A673 (cell line): Measurements from ENCODE around the gene GIGYF2. TPM values are rescaled to one million over a fixed set of nuclear protein-coding genes. Genes with fewer than 3 reads are reported as not detected.

Source experiments
- BruUV-seq: library from RNA; stranded (reverse); fragments of 400-500 nt; replicated peaks from 2 replicates; lab custom pipeline; 2021; lab: Mats Ljungman, UMichigan
- CTCF ChIA-PET: fragments of 300-600 bp; sonication (Branson Sonifier 250); formaldehyde crosslinking; loops from one replicate; lab custom pipeline; 2022; ENCODE audit warnings: antibody characterized with exemption; lab: Charles Lee
- POLR2A ChIA-PET: fragments of 300-600 bp; sonication (Branson Sonifier 250); formaldehyde crosslinking; loops from one replicate; lab custom pipeline; 2022; ENCODE audit warnings: antibody characterized with exemption; ENCODE audit not compliant: low non-redundant PET; lab: Charles Lee
- DNase-seq: peaks from one replicate; pipeline ENCODE4 v3.0.0-alpha.2; 2015; ENCODE audit warnings: low spot score
- H3K27ac ChIP-seq: fragments of 200-600 bp; sonication (generic); 2 replicates; pipeline ENCODE4 v1.5.1; 2016; ENCODE audit warnings: mixed run types, low read depth, mild to moderate bottlenecking, mixed read lengths, antibody characterized with exemption, low read length; ENCODE audit not compliant: poor library complexity, severe bottlenecking
- H3K27me3 ChIP-seq: fragments of 200-600 bp; sonication (generic); replicated peaks from 2 replicates; pipeline ENCODE4 v1.6.1; 2017; ENCODE audit warnings: mixed run types, low read depth, mild to moderate bottlenecking, mixed read lengths, antibody characterized with exemption, low read length; ENCODE audit not compliant: insufficient read depth, poor library complexity
- H3K36me3 ChIP-seq: fragments of 200-600 bp; sonication (generic); 2 replicates; pipeline ENCODE4 v1.6.1; 2016; ENCODE audit warnings: mixed run types, mild to moderate bottlenecking, mixed read lengths, antibody characterized with exemption, low read length; ENCODE audit not compliant: insufficient read depth, poor library complexity, severe bottlenecking
- H3K4me1 ChIP-seq: fragments of 200-600 bp; sonication (generic); 2 replicates; pipeline ENCODE4 v1.6.1; 2017; ENCODE audit warnings: mixed run types, mild to moderate bottlenecking, mixed read lengths, antibody characterized with exemption, low read length; ENCODE audit not compliant: insufficient read depth, poor library complexity, severe bottlenecking
- H3K4me3 ChIP-seq: fragments of 200-600 bp; sonication (generic); 2 replicates; pipeline ENCODE4 v1.5.1; 2016; ENCODE audit warnings: low read depth, mixed run types, mild to moderate bottlenecking, mixed read lengths, low read length; ENCODE audit not compliant: poor library complexity, severe bottlenecking
- H3K9me3 ChIP-seq: fragments of 200-600 bp; sonication (generic); 2 replicates; pipeline ENCODE4 v1.6.1; 2016; ENCODE audit warnings: mixed run types, low read depth, mild to moderate bottlenecking, mixed read lengths, antibody characterized with exemption, low read length; ENCODE audit not compliant: poor library complexity, severe bottlenecking
- EZH2 ChIP-seq: fragments of 200-600 bp; sonication (generic); IDR thresholded peaks from 2 replicates; pipeline ENCODE4 v1.6.1; 2017; ENCODE audit warnings: borderline replicate concordance, low read depth, mild to moderate bottlenecking, mixed read lengths, antibody characterized with exemption, low read length; ENCODE audit not compliant: poor library complexity, severe bottlenecking
- intact Hi-C: fragments of 100-400 bp; cut with micrococcal nuclease; formaldehyde crosslinking; loops from one replicate; pipeline ENCODE4 v1.10.0; 2022; ENCODE audit not compliant: unreplicated experiment
- total RNA-seq: library from RNA; stranded (reverse); gene quantifications from 2 replicates; pipeline ENCODE4 v1.2.3, GENCODE V29; 2021
- TF ChIP-seq, protein P1 (sequence below): fragments of 300-800, 200-600 bp; sonication (generic); conservative IDR thresholded peaks from 2 replicates; pipeline ENCODE4 v1.5.1; 2017; ENCODE audit warnings: low read depth, mild to moderate bottlenecking, antibody characterized with exemption, low read length, moderate library complexity, mixed read lengths

Gene GIGYF2
- total RNA-seq, 1 experiment from 2014 or later, result 62.8 TPM

DNA sequence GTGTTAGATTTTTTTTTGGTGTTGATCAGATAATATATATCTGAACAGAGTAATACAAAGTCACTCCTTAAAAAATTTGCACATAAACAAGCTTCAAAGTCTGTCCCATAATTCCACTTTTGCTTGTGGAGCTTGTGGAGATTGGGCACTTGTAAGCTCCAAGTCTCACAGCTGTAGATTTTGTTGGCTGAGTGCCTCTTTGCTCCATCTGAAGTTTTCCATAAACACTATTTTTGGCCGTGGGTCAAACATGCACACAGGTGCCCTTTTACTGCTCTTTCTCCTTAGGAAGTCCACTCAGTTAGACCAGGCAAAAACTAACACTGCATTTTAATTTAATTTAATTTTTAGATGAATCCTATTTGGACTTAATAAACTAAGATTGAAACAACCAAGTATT, 82.8 kb downstream of the GIGYF2 start:
- TF ChIP-seq EZH2, result no peak
- TF ChIP-seq, protein P1, sequence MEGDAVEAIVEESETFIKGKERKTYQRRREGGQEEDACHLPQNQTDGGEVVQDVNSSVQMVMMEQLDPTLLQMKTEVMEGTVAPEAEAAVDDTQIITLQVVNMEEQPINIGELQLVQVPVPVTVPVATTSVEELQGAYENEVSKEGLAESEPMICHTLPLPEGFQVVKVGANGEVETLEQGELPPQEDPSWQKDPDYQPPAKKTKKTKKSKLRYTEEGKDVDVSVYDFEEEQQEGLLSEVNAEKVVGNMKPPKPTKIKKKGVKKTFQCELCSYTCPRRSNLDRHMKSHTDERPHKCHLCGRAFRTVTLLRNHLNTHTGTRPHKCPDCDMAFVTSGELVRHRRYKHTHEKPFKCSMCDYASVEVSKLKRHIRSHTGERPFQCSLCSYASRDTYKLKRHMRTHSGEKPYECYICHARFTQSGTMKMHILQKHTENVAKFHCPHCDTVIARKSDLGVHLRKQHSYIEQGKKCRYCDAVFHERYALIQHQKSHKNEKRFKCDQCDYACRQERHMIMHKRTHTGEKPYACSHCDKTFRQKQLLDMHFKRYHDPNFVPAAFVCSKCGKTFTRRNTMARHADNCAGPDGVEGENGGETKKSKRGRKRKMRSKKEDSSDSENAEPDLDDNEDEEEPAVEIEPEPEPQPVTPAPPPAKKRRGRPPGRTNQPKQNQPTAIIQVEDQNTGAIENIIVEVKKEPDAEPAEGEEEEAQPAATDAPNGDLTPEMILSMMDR, result no peak
- H3K9me3 ChIP-seq, result no peaks in the 10 kb centered on the region
- ChIA-PET POLR2A (no interaction called here), CTCF (no interaction called here)
- H3K27me3 ChIP-seq, result no peaks in the 10 kb centered on the region
- peaks cover 3% of the 10 kb centered on the region for H3K36me3 ChIP-seq
- peaks cover 5% of the 10 kb centered on the region for H3K4me1 ChIP-seq
- intact Hi-C loops, result no loop called here
- H3K27ac ChIP-seq, result no peak overlapping the region
- no peak overlapping the region for H3K4me3 ChIP-seq
- no TSS peak for BruUV-seq
- no peak for DNase-seq

DNA sequence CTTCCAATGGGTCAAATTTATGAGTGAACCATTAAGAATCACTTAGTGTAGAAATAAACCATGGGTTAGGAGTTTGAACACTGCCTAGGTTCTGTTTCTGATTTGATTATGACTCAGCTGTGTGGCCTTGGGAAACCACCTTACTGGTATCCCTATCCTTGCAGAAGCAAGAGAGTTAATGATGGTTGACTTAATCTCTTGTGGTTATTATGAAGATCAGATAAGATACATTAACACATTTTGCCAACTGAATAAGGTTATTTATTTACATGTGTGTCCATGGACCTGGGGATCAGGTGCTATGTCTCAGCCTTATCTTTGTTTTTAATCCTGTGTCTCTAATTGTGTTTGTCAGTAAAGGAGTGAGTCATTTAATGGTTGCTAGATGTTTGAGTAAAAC, 84.6 kb downstream of the GIGYF2 start:
- no peak for DNase-seq
- CTCF ChIA-PET, result no interaction called here
- no peak overlapping the region for H3K4me3 ChIP-seq
- no peaks in the 10 kb centered on the region for H3K27me3 ChIP-seq
- no peaks in the 10 kb centered on the region for H3K4me1 ChIP-seq
- POLR2A ChIA-PET, result no interaction called here
- BruUV-seq, result no TSS peak
- H3K9me3 ChIP-seq, result no peaks in the 10 kb centered on the region
- no peaks in the 10 kb centered on the region for H3K36me3 ChIP-seq
- intact Hi-C loops, result no loop called here
- TF ChIP-seq, protein P1, result no peak
- no peak overlapping the region for H3K27ac ChIP-seq

DNA sequence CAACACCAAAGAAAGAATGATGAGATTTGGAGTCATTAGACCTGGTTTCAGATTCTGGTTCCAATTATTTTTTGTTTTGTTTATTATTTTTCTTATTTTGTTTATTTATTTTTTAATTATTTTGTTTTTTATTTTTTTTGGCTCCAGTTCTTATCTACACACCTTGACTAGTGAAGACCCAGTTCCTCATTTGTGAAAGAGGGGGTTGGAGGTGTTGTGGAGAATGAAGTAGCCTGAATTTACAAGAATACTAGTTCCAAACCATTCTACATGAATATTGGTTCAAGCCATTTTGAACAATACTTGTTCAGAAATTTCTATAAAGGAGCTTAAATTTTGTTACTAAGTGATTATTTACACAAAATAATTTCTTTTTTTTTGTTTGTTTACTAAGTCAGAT, 86.1 kb downstream of the GIGYF2 start:
- ChIA-PET CTCF (no interaction called here), POLR2A (no interaction called here)

More for the DNA sequence above, 86.1 kb downstream of the GIGYF2 start:
- H3K9me3 ChIP-seq, result no peaks in the 10 kb centered on the region
- no peak overlapping the region for H3K4me3 ChIP-seq
- TF ChIP-seq, protein P1, result no peak
- no peak for TF ChIP-seq EZH2
- intact Hi-C loops, result no loop called here
- no peaks in the 10 kb centered on the region for H3K27me3 ChIP-seq
- H3K27ac ChIP-seq, result no peak overlapping the region
- H3K4me1 ChIP-seq, result no peaks in the 10 kb centered on the region
- BruUV-seq, result no TSS peak
- H3K36me3 ChIP-seq, result peaks cover 11% of the 10 kb centered on the region
- no peak for DNase-seq
